Thoracic aorta (tissue), 2 donors: Measurements from ENCODE around the gene MLXIP. TPM values are rescaled to one million over a fixed set of nuclear protein-coding genes. Genes with fewer than 3 reads are reported as not detected.

Source experiments
- ATAC-seq: fragments of 150-250 bp; one replicate; pipeline ENCODE4 v1.8.0; 2017; ENCODE audit warnings: low read depth; ENCODE audit not compliant: insufficient number of reproducible peaks, low FRiP score
- DNase-seq: peaks from one replicate; pipeline ENCODE4 v3.0.0-alpha.2; 2020; ENCODE audit warnings: low spot score
- H3K27ac ChIP-seq, 2 donors: fragments of 200-600 bp; sonication (generic); 1 replicate in 1 of 2; 2 replicates in 1 of 2; pipeline ENCODE4 v1.5.1; 2016; ENCODE audit warnings: mild to moderate bottlenecking in 2 of 2, moderate library complexity in 2 of 2
- H3K27me3 ChIP-seq: fragments of 200-600 bp; sonication (generic); replicated peaks from 2 replicates; pipeline ENCODE4 v1.6.0; 2016; ENCODE audit warnings: mild to moderate bottlenecking; ENCODE audit not compliant: insufficient read depth
- H3K36me3 ChIP-seq: fragments of 200-600 bp; sonication (generic); one replicate; pipeline ENCODE4 v1.5.1; 2016
- H3K4me1 ChIP-seq, 2 donors: fragments of 200-600 bp; sonication (generic); 1 replicate in 1 of 2; 2 replicates in 1 of 2; pipeline versions ENCODE4 v1.5.1 to v1.6.0; 2016; ENCODE audit warnings: low read depth in 2 of 2, mild to moderate bottlenecking in 1 of 2; ENCODE audit not compliant: control insufficient read depth in 1 of 2
- H3K4me3 ChIP-seq: fragments of 200-600 bp; sonication (generic); 2 replicates; pipeline ENCODE4 v1.5.1; 2016; ENCODE audit warnings: mild to moderate bottlenecking
- H3K9me3 ChIP-seq: fragments of 200-600 bp; sonication (generic); 2 replicates; pipeline ENCODE4 v1.5.1; 2016
- CTCF ChIP-seq: fragments of 200-600 bp; sonication (generic); IDR thresholded peaks from one replicate; pipeline ENCODE4 v1.5.1; 2019; ENCODE audit warnings: antibody characterized with exemption
- total RNA-seq, 2 donors: library from RNA; depleted of rRNA; stranded (reverse); fragments of >200 nt; gene quantifications; one replicate each; pipeline versions ENCODE4 v1.1.0 to v1.2.3, GENCODE V29; 2016

MLXIP gene
- total RNA-seq, 2 donors from 2014 or later = 35.5 to 50.3 TPM

GRCh38 chr12:122141911-122142725 is 63.6 kb downstream of the MLXIP start:
- TF ChIP-seq CTCF = no peak
- Histone ChIP-seq H3K4me1 (no peaks in the 10 kb centered on the region), H3K36me3 (peaks cover 48% of the 10 kb centered on the region), H3K4me3 (no peak overlapping the region), H3K9me3 (no peaks in the 10 kb centered on the region), H3K27me3 (no peaks in the 10 kb centered on the region), H3K27ac (no peak overlapping the region)
- DNase-seq (no peak), ATAC-seq (no peak)

GRCh38 chr12:122142857-122143256 is 64.3 kb downstream of the MLXIP start:
- TF ChIP-seq CTCF = no peak
- H3K4me1 ChIP-seq = no peaks in the 10 kb centered on the region
- H3K4me3 ChIP-seq = no peak overlapping the region
- ATAC-seq (no peak), DNase-seq (no peak)
- peaks cover 48% of the 10 kb centered on the region for H3K36me3 ChIP-seq
- H3K27me3 ChIP-seq = no peaks in the 10 kb centered on the region
- H3K27ac ChIP-seq = no peak overlapping the region
- H3K9me3 ChIP-seq = no peaks in the 10 kb centered on the region

- Histone ChIP-seq H3K4me3 (no peak overlapping the region), H3K4me1 (no peaks in the 10 kb centered on the region), H3K27ac (no peak overlapping the region), H3K27me3 (no peaks in the 10 kb centered on the region), H3K36me3 (peaks cover 33% of the 10 kb centered on the region), H3K9me3 (no peaks in the 10 kb centered on the region)
- ATAC-seq (no peak), DNase-seq (no peak)
- TF ChIP-seq CTCF = no peak
Observed at GRCh38 chr12:122144885-122145284, 66.3 kb downstream of the MLXIP start.

- DNase-seq (no peak), ATAC-seq (no peak)
- Histone ChIP-seq H3K36me3 (peaks cover 29% of the 10 kb centered on the region), H3K4me3 (no peak overlapping the region), H3K27ac (no peak overlapping the region), H3K4me1 (no peaks in the 10 kb centered on the region), H3K27me3 (no peaks in the 10 kb centered on the region), H3K9me3 (no peaks in the 10 kb centered on the region)
- TF ChIP-seq CTCF = no peak
Observed at GRCh38 chr12:122145505-122146330, 67.2 kb downstream of the MLXIP start.

- peaks cover 9% of the 10 kb centered on the region for H3K36me3 ChIP-seq
- no peaks in the 10 kb centered on the region for H3K9me3 ChIP-seq
- no peak for ATAC-seq
- TF ChIP-seq CTCF = no peak
- H3K27ac ChIP-seq = no peak overlapping the region
- H3K27me3 ChIP-seq = no peaks in the 10 kb centered on the region
- no peak for DNase-seq
- H3K4me1 ChIP-seq = no peaks in the 10 kb centered on the region
- no peak overlapping the region for H3K4me3 ChIP-seq
Observed at GRCh38 chr12:122147514-122148290, 69.1 kb downstream of the MLXIP start.
